Kidney epithelial cell (primary cell): Measurements from ENCODE around the gene PDE6A. TPM values are rescaled to one million over a fixed set of nuclear protein-coding genes. Genes with fewer than 3 reads are reported as not detected.

Experiments used
- DNase-seq: peaks from one replicate; pipeline ENCODE4 v3.0.0-alpha.2; 2010; ENCODE audit warnings: low read depth
- H3K27me3 ChIP-seq: 2 replicates; pipeline ENCODE4 v1.6.0; 2011; ENCODE audit warnings: low read length; ENCODE audit not compliant: control insufficient read depth, insufficient read depth
- H3K36me3 ChIP-seq: 2 replicates; pipeline ENCODE4 v1.5.1; 2011; ENCODE audit warnings: low read length; ENCODE audit not compliant: control insufficient read depth, insufficient read depth
- H3K4me3 ChIP-seq: 2 replicates; pipeline ENCODE4 v1.5.1; 2011; ENCODE audit warnings: low read depth, mild to moderate bottlenecking, control low read depth, low read length
- CTCF ChIP-seq: IDR thresholded peaks from 2 replicates; pipeline ENCODE4 v1.5.1; 2011; ENCODE audit warnings: mild to moderate bottlenecking, moderate library complexity, low read length, control low read depth, inconsistent platforms; ENCODE audit not compliant: insufficient read depth, poor library complexity, severe bottlenecking
- total RNA-seq: library from RNA; depleted of rRNA; stranded (reverse); fragments of >200 nt; gene quantifications from 2 replicates; pipeline ENCODE4 v1.2.3, GENCODE V29; 2015

PDE6A gene
- total RNA-seq, 1 donor from 2014 or later: not detected

GRCh38 chr5:149820012-149820411 is 124.6 kb downstream of the PDE6A start:
- DNase-seq: no peak
- H3K27me3 ChIP-seq: no peaks in the 10 kb centered on the region
- H3K36me3 ChIP-seq: peaks cover 1% of the 10 kb centered on the region
- H3K4me3 ChIP-seq: no peak overlapping the region
- no peak for TF ChIP-seq CTCF

GRCh38 chr5:149818116-149818515 is 126.5 kb downstream of the PDE6A start:
- no peak for TF ChIP-seq CTCF
- DNase-seq: no peak
- peaks cover 1% of the 10 kb centered on the region for H3K36me3 ChIP-seq
- H3K4me3 ChIP-seq: no peak overlapping the region
- H3K27me3 ChIP-seq: no peaks in the 10 kb centered on the region

GRCh38 chr5:149817539-149818060 is 127.0 kb downstream of the PDE6A start:
- no peak for TF ChIP-seq CTCF
- DNase-seq: no peak
- Histone ChIP-seq H3K27me3 (no peaks in the 10 kb centered on the region), H3K36me3 (peaks cover 1% of the 10 kb centered on the region), H3K4me3 (no peak overlapping the region)

- peaks cover 1% of the 10 kb centered on the region for H3K36me3 ChIP-seq
- no peaks in the 10 kb centered on the region for H3K27me3 ChIP-seq
- no peak for DNase-seq
- TF ChIP-seq CTCF: no peak
- H3K4me3 ChIP-seq: no peak overlapping the region
These were observed 127.9 kb downstream of the PDE6A start for GRCh38 chr5:149816661-149817060.

GRCh38 chr5:149811453-149811852 is 133.1 kb downstream of the PDE6A start:
- no peak for TF ChIP-seq CTCF
- no peak for DNase-seq
- H3K27me3 ChIP-seq: no peaks in the 10 kb centered on the region
- H3K4me3 ChIP-seq: no peak overlapping the region
- H3K36me3 ChIP-seq: no peaks in the 10 kb centered on the region

- H3K36me3 ChIP-seq: no peaks in the 10 kb centered on the region
- DNase-seq: no peak
- H3K4me3 ChIP-seq: no peak overlapping the region
- TF ChIP-seq CTCF: no peak
- H3K27me3 ChIP-seq: no peaks in the 10 kb centered on the region
These were observed 133.7 kb downstream of the PDE6A start for GRCh38 chr5:149810856-149811255.
